ENCODE data around the gene TP53BP2. TPM values are rescaled to one million over a fixed set of nuclear protein-coding genes. Genes with fewer than 3 reads are reported as not detected.
A peak's percentile ranks its signal among the peaks of the same experiment; 100 is the strongest.
"Not testable (repeated sequence)": the region's sequence is repeated elsewhere in the genome, so short reads cannot be mapped to it uniquely, and the experiment has no call there.

TP53BP2 gene
- total RNA-seq, 2 donors from 2014 or later = 27.4 to 34.3 TPM

DNA sequence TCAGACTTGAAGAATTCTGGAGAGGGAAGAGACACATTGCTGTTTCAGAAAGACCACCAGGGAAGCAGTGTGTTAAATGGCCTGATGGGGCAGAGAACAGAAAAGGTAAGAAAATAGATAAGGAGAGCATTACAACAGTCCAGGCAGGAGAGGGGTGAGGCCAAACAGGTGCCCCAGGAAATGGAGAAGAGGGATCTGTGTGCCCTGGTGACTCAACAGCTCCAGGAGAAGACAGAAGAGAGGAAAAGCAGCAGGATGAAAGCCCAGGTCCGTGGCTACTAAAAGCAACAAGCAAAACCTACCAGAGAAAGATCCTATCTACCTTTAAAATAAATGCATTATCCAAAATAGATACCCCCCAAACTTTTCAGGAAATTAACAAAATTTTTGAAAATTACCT, 9.2 kb downstream of the TP53BP2 start:
- DNase-seq (no peak), ATAC-seq (peak; percentile 40)
- intact Hi-C loops (cut with DNase I, micrococcal nuclease) = no loop called here

DNA sequence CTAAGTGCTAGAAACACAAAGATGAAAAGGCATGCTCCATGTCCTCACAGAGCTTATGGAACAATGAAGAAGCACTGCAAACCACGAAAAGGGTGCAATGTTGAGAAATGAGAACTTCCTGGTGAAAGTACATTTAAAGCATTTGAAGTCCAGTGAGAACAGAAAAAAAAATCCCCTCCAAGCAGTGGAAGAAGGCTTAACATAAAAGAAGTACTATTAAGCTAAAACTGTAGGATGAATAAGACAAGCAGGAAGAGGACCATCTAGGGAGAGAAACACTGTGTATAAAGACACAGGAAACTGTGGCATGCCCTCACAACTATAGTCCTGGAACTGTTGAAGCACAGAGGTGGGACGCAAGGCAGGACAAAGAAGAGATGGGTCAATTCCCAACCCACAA, 10.0 kb downstream of the TP53BP2 start:
- ATAC-seq = no peak
- intact Hi-C loops (cut with DNase I, micrococcal nuclease) = no loop called here
- DNase-seq = no peak

GRCh38 chr1:223834660-223835263, 11.0 kb downstream of the TP53BP2 start:
- DNase-seq = no peak
- intact Hi-C loops (cut with DNase I, micrococcal nuclease) = no loop called here
- ATAC-seq = no peak

GRCh38 chr1:223833948-223834347, 11.8 kb downstream of the TP53BP2 start:
- DNase-seq = no peak
- intact Hi-C loops (cut with DNase I, micrococcal nuclease) = no loop called here
- no peak for ATAC-seq

GRCh38 chr1:223832637-223832943, 13.2 kb downstream of the TP53BP2 start:
- ATAC-seq = peak; percentile 26
- DNase-seq = peak in 1 of 2 donors; percentile 16
- intact Hi-C loops (cut with DNase I, micrococcal nuclease) = no loop called here

DNA sequence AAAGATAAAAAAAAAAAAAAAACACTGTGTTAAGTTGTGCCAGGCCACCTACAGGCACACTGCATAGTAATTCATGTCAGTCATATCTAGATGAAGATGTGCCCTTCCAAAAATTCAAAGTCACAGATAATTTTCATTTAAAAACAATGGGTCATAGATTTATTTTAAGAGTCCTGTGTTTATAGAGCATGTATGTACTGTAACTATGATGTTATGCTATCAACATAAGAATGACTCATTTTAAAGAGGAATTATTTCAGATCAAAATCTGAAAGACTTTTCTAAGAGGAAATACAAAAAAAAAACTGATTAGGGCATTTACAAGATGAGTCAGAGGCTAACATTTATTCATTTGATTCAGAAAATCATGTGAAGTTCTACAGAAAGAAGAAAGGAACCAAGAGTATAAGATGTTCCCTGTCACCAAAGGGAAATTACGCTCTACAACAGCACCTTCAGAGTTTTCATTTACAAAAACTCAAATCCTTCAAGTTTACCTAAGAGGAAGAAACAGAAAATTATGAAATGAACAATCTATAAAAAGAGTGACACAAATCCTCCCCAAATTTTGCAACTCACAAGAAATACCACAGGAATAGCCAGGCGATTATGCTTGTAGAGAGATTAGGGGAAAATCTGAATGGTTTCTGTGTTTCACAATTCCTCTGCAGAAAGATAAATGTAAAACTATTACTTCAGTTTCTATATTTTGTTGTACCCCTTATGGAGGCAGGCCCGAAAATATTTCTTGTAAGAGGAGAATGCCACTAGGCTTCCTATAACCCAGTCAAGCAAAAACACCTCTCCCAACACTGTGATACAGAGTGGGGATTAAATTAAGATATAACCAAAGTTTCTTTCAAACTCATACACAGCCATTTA, 13.8 kb downstream of the TP53BP2 start:
- ATAC-seq = peak; percentile 23
- DNase-seq = no peak
- intact Hi-C loops (cut with DNase I, micrococcal nuclease) = no loop called here

- DNase-seq = no peak
- intact Hi-C loops (cut with DNase I, micrococcal nuclease) = no loop called here
- ATAC-seq = no peak
These were observed 16.1 kb downstream of the TP53BP2 start for GRCh38 chr1:223829678-223830077.

DNA sequence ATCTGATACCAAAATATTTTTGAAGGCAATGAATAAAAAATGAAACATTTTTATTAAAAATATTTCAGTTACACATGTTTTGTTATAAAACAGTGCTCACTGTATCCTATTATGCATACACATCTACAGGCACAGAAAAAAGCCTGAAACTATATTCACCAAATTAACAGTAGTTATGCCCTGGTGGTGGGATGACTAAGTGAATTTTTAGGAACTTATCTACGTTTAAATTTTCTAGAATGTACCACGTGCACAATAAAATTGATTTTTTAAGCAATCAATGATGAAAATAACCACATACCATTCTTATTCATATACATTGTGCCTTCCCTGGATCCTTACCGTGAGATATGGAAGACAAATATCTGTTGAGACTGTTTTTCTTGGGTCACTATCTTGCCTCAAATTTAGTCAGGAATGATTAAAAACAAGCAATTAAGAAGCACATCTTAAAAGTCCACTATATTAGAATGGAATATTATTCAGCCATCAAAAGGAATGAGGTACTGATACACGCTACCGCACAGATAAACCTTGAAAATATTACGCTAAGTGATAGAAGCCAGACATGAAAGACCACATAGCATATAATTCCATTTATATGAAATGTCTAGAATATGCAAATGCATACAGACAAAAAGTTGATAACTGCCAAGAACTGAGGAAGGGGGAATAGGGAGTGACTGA, 17.4 kb downstream of the TP53BP2 start:
- DNase-seq = no peak
- no peak for ATAC-seq
- intact Hi-C loops (cut with DNase I, micrococcal nuclease) = no loop called here

DNA sequence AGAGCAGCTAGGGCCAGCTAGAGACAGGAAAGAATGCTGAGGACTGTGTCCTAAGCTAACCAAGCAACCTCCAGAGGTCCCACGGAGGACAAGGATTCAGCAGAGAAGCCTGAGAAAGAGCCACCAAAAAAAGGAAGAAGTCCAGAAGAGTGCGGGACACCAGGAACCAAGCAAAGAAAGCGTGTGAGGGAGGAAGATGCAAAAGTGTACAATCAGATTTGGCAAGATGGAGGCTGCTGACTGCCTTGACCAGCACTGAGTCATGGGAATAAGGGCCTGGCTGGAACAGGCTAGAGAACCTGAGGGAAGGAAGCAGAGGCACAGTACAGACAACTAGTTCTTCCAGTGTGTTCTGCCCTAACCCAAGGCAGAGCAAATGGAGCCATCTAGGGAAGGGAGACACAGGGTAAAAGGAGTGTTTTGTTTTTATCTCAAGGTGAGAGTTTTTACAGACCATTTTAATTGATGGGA, 18.5 kb downstream of the TP53BP2 start:
- ATAC-seq (peak; percentile 21), DNase-seq (no peak)
- intact Hi-C loops (cut with DNase I, micrococcal nuclease) = no loop called here

GRCh38 chr1:223825767-223826748, 19.7 kb downstream of the TP53BP2 start:
- no peak for ATAC-seq
- intact Hi-C loops (cut with DNase I, micrococcal nuclease) = no loop called here
- DNase-seq = no peak

DNA sequence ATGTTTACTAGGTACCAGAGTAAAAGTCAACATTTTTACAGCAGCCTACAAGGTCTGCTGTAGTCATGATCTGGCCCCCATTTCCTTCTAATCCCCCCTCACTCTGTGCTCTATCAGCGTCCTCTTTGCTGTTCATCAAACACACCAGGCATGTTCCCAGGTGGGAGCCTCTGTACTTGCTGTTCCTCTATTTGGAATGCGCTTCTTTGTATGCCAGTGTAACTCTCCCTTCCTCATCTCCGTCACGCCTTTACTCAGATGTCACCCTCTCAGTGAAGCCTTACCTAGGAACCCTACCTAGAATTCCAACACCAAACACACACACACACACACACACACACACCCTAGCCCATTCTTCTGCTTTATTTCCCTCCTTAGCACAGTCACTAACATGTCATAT, 21.0 kb downstream of the TP53BP2 start:
- DNase-seq = no peak
- intact Hi-C loops (cut with DNase I, micrococcal nuclease) = no loop called here
- ATAC-seq = no peak

DNA sequence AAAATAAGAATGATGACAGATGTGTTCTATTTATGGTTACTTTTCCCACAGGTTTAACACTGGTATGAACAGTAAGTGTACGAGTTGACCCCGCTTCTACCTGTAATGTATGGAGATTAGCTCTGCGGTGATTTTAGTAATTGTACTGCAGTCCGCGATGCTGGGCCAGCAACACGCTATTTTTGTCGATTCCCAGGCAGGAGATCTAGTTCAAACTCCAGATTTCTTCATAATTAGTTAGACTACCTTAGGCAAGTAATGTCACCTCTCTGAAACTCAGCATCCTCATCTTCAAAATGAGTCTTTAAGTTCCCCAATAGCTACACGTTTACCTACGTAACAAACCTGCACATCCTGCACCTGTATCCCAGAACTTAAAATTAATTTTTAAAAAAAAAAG, 21.5 kb downstream of the TP53BP2 start:
- DNase-seq (no peak), ATAC-seq (no peak)
- intact Hi-C loops (cut with DNase I, micrococcal nuclease) = no loop called here

GRCh38 chr1:223820971-223821370, 24.8 kb downstream of the TP53BP2 start:
- no peak for ATAC-seq
- intact Hi-C loops (cut with DNase I, micrococcal nuclease) = no loop called here
- no peak for DNase-seq

DNA sequence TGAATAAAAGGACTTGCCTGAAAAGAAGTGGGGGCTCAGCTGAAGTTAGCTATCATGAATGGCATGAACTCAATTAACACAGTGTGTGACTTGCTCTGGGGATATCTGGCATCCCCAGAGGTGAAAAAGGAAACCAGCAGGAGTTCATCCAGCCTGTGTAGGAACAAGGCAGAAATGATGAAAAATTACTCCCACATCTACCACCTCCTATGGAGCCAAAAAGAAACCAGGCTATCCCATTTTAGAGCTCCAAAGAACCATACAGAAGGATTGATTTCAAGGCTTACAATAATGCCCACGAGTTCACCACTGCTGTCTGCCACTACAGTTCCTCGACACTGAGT, 25.3 kb downstream of the TP53BP2 start:
- no peak for ATAC-seq
- intact Hi-C loops (cut with DNase I, micrococcal nuclease) = no loop called here

GRCh38 chr1:223819730-223820514, 25.8 kb downstream of the TP53BP2 start:
- DNase-seq (no peak), ATAC-seq (peak; percentile 32)
- intact Hi-C loops (cut with DNase I, micrococcal nuclease) = no loop called here

More for the DNA sequence above, 25.3 kb downstream of the TP53BP2 start:
- no peak for DNase-seq

- ATAC-seq; DNase-seq; intact Hi-C loops (cut with DNase I, micrococcal nuclease): not testable (repeated sequence)
These were observed 28.5 kb downstream of the TP53BP2 start for GRCh38 chr1:223817265-223817664.

DNA sequence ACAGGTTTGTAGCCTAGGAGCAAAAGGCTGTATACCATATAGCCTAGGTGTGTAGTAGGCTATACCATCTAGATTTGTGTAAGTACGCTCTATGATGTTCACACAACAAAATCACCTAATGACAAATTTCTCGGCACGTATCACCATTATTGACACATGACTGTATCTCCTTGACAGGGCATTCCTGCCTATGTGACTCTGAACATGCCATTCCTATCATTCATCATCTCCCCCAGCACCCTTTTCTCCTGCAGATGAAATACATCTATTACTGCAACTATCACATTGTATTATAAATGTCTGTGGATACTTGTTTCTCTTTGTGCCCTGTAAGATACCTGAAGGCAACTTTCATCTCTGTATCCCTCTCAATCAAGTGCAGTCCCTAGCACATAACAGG, 29.9 kb downstream of the TP53BP2 start:
- ATAC-seq (no peak), DNase-seq (no peak)
- intact Hi-C loops (cut with DNase I, micrococcal nuclease) = no loop called here

Data from left colon (tissue), 2 donors.